GM18526 (cell line): ENCODE data around the gene NR2F6.

Experiments used
- POLR2A ChIP-seq: IDR thresholded peaks from 3 replicates; pipeline ENCODE4 v1.6.1; 2011; ENCODE audit not compliant: insufficient read length; ENCODE audit errors: extremely low read depth

The NR2F6 gene

GRCh38 chr19:17245535-17245984 lies at the start of gene NR2F6:
TSS of gene NR2F6 (minus strand) at chr19:17245919. CDS start at chr19:17245220, 699 bp downstream.
- no peak for TF ChIP-seq POLR2A

DNA sequence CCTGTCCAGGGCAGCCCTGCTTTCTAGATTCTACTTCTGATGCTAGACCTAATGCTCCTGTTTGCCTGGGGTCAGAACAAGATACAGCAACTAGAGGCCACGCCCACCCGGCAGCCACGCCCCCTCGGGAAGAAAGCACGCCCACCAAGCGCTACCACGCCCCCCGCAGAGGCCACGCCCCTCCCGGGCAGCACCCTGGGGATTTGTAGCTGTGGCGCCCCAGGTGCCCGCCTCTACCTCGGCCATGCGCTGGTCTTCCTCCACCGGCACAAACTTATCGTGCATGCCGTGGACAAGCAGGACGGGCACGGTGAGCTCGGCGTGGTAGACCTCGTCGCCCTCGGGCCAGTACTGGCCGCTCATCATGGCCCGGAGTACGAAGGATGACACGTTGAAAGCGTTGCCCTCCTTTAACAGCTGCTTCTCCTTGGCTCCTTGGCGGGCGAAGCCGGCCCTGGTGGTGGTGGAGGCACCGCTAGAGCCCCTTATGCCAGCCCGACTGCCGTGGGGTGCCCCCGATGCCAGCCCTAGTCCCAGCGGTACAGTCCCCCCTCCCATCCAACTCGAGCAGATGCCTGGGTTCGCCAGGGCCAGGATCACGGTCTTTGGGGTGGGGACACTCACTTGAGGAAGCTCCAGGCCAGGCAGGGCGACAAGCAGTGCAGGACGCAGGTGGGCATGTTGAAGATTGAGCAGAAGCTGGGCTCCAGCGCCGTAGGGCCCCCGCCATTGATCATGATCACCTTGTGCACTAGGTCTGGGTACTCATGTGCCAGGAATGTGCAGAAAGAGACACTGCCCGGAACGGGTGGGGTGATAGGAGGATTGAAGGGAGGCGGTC lies 48.6 kb upstream of the NR2F6 start:
- TF ChIP-seq POLR2A = no peak

GRCh38 chr19:17293605-17294004 lies 47.9 kb upstream of the NR2F6 start:
- no peak for TF ChIP-seq POLR2A

DNA sequence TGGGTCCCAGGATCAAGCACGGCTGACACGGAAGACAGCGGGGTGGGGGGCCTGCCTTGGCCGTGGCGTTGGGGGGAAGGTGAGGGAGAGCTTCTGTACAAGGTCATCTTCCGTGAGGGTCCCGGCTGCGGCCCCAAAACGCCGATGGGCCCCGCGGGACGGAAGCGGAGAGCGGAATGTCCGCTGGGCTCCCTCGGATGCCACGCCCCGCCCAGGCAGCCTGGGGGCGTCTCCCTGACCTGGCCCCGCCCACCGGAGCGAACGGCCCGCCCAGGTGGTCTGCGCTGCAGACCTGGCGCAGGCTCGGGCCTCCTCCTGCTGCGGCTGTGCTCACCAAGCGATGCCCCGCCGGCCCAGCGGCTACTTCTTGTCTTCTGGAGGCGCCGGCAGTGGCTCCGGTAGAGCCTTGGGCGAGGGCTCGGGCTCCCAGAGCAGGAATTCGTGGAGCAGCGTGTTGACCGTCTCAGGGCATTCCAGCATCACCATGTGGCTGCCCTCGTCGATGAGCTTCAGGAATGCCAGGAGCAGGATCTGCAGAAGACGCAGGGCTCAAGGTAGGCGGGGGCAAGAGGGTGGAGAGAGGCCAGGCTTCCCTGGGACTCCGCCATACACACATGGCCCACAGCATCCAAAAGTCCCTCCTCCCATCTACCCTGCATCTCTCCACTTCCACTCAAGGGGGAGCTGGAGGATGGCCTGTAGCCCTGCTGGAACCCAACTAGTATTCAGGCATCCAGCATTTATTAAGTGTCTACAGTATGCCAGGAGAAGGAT lies 46.8 kb upstream of the NR2F6 start:
- peak; percentile 59 for TF ChIP-seq POLR2A

- TF ChIP-seq POLR2A = no peak
These were observed 43.8 kb upstream of the NR2F6 start for GRCh38 chr19:17289489-17289888.

- TF ChIP-seq POLR2A = no peak
These were observed 41.0 kb upstream of the NR2F6 start for GRCh38 chr19:17286752-17287151.

GRCh38 chr19:17286263-17286662 lies 40.5 kb upstream of the NR2F6 start:
- TF ChIP-seq POLR2A = no peak

DNA sequence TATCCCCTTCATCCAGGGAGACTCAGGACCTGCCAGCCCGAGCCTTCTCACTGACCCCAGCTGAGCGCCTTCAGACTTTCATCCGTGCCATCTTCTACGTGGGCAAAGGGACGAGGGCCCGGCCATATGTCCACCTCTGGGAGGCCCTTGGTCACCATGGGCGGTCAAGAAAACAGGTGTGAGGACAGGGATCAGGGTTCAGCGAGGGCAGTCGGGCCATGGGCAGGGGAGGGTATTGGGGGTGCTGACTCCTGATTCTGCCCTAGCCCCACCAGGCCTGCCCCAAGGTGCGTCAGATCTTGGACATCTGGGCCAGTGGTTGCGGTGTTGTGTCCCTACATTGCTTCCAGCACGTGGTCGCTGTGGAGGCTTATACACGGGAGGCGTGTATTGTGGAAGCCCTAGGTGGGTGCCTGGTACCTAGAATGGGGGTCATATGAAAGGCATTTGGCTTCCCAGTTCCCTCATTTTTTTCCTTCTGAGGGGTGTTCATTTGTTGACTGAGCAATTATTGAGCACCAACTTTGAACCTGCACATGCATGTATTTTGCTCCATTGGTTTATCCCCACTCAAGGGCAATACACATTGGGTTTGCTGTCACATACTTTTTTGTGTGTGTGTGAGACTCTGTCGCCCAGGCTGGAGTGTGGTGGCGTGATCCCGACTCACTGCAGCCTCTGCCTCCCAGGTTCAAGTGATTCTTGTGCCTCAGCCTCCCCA lies 39.9 kb upstream of the NR2F6 start:
- no peak for TF ChIP-seq POLR2A

- TF ChIP-seq POLR2A = no peak
These were observed 37.8 kb upstream of the NR2F6 start for GRCh38 chr19:17283504-17283996.

DNA sequence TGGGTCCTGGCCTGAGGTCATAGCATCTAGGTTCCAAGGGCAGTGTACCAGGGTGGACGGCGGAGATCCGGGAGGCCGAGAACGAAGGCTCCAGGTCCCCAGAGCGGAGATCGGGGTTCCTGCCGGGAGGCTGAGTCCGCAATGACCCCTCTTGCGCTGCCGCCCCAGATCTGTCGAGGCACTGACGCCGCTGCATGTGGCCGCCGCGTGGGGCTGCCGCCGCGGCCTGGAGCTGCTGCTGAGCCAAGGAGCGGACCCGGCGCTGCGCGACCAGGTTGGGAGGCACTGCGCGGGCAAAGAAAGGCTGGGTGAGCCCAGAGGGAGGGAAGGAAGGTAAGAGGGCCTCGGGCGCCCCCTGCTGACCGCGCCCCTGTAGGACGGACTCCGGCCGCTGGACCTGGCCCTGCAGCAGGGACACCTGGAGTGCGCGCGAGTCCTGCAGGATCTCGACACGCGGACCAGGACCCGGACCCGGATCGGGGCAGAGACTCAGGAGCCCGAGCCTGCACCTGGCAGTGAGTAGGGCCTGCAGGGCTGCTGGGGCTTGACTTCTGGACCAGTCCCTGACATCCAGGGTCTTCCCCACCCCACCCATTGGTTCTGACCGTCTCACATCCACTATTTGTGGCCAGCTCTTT lies 36.9 kb upstream of the NR2F6 start:
- TF ChIP-seq POLR2A = peak; percentile 31

DNA sequence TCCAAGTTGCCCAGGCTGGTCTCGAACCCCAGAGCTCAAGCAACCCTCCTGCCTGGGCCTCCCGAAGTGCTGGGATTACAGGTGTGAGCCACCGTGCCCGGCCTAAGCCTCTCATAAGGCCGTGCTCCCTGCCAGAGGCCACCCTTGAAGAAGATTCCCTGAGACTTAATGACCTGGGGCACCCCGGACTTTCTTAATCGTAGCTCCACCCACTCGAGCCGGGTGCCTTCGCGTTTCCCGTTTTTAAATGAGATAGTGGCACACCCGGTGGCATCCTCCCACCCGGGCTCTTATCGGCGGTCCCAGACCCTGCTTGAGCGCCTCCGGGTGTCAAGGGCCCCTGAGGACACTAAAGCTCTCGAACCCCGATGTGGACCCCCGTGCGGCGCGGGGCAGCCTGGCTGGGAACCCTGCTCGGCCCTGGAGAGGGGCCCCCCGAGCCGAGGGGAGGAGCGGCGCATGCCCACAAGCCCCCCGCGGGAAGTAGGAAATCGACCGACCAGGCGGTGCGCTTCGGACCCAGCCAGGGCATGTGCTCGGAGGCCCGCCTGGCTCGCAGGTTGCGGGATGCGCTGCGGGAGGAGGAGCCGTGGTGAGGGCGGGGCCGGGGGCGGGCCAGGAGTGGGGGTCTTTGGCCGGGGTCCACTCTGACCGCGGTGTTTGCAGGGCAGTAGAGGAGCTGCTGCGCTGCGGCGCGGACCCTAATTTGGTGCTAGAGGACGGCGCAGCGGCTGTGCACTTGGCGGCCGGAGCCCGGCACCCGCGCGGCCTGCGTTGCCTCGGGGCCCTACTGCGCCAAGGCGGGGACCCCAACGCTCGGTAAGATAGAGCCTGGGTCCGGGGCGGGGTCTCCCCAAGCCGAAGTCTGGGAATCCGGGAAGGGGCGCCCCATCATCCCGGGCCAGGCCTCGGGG lies 35.9 kb upstream of the NR2F6 start, which contains the start of gene ANKLE1:
ANKLE1 (plus strand) TSS at position 511 of the 914 bp plus-strand sequence; CDS start at position 531, 20 bp downstream.
- TF ChIP-seq POLR2A = peak; percentile 60

DNA sequence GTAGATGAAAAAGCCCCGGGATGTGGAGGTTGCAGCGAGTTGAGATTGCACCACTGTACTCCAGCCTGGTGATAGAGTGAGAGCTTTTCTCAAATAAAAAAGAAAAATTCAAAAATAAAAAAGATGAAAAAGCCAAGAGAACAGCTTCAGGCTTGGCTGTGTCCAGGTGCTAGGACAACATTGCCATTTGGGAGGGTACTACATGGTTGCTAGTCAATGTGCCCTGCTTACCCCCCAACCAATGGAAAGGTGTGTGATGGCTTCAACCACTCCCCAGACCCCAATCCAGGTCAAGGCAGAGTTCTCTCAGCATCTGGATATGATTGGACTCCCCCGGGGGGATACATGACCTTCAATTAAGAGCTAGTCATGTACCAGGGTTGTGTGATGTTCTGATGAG lies 33.7 kb upstream of the NR2F6 start:
- TF ChIP-seq POLR2A = no peak

GRCh38 chr19:17275441-17276175 lies 29.9 kb upstream of the NR2F6 start:
- no peak for TF ChIP-seq POLR2A
